Fibroblast of the aortic adventitia (primary cell): ENCODE data around the gene CDH23. TPM values are rescaled to one million over a fixed set of nuclear protein-coding genes. Genes with fewer than 3 reads are reported as not detected.

Source experiments
- DNase-seq: peaks from one replicate; pipeline ENCODE4 v3.0.0-alpha.2; 2010; ENCODE audit warnings: low read depth
- H3K4me3 ChIP-seq: 2 replicates; pipeline ENCODE4 v1.5.1; 2011; ENCODE audit warnings: low read depth, mild to moderate bottlenecking, control low read depth, low read length, moderate library complexity
- CTCF ChIP-seq: IDR thresholded peaks from 2 replicates; pipeline ENCODE4 v1.5.1; 2011; ENCODE audit warnings: mild to moderate bottlenecking, low read length, control low read depth, inconsistent platforms; ENCODE audit not compliant: insufficient read depth
- total RNA-seq: library from RNA; depleted of rRNA; stranded (reverse); fragments of >200 nt; gene quantifications from 2 replicates; pipeline ENCODE4 v1.2.3, GENCODE V29; 2012; ENCODE audit warnings: low replicate concordance

CDH23 gene
- total RNA-seq, 1 donor = 0.27 TPM

DNA sequence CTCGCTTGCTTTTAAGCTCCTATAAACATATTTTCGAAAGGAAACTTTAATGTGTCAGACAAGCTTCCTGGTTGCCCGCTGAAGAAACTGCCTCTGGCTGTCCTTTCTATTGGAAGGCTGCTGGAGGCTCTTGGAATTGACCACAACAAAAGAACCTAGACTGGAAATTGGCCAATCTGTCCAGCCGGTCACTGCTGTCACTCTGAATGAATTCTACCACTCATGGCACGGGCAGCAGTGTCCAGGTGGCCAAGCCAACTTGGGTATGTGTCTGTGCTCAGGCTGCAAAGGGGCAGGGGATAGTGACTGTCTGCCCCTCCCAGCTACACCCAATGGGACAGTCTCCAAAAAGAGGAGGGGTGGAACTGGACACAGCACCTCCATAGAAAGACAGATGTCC is 57.6 kb downstream of the CDH23 start:
- H3K4me3 ChIP-seq = no peak overlapping the region
- DNase-seq = no peak
- TF ChIP-seq CTCF = no peak

- DNase-seq = no peak
- no peak for TF ChIP-seq CTCF
- H3K4me3 ChIP-seq = no peak overlapping the region
These were observed 58.3 kb downstream of the CDH23 start for GRCh38 chr10:71455035-71455434.

- DNase-seq = no peak
- TF ChIP-seq CTCF = no peak
- no peak overlapping the region for H3K4me3 ChIP-seq
These were observed 59.9 kb downstream of the CDH23 start for GRCh38 chr10:71456631-71457030.

DNA sequence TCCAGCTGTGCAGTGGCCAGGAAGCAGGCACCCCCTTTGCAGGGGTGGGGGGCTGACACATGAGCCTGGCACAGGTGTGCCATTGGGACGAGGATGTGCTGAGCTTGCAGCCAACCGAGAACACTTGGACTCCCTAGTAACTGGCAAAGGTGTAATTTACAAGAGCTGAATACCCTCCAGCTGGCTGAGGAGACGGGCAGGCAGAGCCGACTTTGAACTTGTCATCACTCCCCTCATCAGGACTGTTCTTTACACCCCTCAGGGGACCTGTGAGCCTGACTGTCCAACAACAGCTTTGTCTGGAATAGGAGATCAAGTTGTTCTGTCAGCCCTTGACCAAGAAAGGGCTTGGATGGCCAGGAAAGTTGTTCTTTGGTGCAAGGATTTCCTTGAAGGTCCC is 61.2 kb downstream of the CDH23 start:
- no peak for DNase-seq
- no peak overlapping the region for H3K4me3 ChIP-seq
- no peak for TF ChIP-seq CTCF

DNA sequence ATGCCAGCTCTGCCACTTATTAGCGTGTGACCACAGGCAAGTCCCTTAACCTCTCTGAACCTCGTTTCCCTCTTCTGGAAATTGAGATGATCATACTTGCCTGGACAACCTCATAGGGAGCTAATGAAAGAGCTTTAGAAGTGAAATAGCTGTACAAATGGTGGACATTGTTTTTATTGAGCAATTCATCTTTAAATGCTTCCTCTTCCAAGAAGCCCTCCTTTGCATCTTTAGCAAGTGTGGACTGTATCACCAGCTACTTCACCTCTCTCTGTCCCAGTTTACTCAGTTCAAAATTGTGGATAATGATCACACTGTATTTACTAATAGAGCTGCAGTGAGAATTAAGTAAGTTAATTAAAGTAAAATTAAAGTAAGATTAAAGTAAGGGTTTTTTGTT is 61.7 kb downstream of the CDH23 start:
- no peak overlapping the region for H3K4me3 ChIP-seq
- no peak for DNase-seq
- no peak for TF ChIP-seq CTCF

DNA sequence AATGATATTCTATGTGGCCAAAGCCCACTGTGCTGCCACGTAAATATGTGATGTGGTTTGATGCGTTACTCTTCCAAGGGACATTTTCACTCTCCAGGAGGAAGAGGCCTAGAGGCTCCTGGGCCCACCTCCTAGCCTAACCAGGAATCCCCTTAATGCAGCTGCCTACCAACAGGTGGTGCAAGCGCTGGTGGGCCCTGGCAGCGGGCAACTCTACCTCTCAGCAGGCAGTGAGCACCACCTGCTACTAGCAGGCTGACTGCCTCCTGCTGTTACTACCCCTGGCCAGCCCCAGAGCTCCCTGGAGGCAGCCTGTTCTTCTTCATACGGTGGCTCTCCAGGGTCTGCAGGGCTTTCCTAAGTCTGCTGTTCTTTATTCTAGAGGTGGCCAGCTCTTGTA is 62.8 kb downstream of the CDH23 start:
- DNase-seq = no peak
- TF ChIP-seq CTCF = no peak

DNA sequence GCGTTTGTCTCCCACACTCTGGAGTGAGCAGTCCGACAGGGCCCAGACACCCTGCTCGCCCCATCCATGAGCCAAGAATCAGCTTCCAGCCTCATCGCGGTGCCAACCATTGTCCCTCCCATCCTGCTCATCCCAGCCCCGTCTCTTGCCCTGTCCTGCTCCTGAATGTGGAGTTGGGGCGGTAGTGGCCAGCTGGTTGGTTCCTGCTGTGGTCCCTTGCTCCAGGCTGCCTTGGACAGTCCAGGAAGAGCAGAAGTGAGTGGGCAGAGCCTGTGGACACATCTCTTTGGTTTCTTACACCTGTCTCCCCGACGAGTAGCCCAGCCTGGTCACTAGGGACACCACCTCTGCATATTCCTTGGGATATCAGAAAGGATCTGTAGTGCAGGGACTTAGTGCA is 63.9 kb downstream of the CDH23 start:
- DNase-seq = no peak
- H3K4me3 ChIP-seq = no peak overlapping the region
- TF ChIP-seq CTCF = no peak

More for the DNA sequence above, 62.8 kb downstream of the CDH23 start:
- H3K4me3 ChIP-seq = no peak overlapping the region
